NCI-H146 treated with DMSO at 0.1 percent for 48 hours (cell line): ENCODE data around the gene TRIM41.
"Not testable (repeated sequence)": the region's sequence is repeated elsewhere in the genome, so short reads cannot be mapped to it uniquely, and the experiment has no call there.

Experiments used
- DNase-seq: peaks from one replicate; lab custom pipeline; 2025; ENCODE audit not compliant: unreplicated experiment; lab: John Stamatoyannopoulos, UW

TRIM41 gene

GRCh38 chr5:181192337-181193046, 30.6 kb upstream of the TRIM41 start:
- no peak for DNase-seq

DNA sequence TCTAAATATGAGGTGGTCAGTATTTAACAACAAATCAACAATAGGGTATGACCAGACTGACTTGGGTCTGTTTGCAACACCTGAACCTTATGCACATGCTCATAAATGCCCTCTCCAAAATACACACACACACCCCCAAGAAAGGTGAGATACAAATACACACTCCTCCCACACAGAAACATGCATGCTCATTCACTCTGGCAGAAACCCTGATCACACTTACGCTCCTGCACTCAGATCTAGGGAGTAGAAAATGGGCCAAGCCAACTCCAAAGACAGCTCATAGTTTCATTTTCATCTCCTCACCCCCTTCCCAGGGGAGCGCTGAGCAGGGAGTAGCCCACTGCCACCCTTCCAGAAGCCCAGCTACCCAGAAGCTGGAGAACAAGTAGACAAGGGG, 29.4 kb upstream of the TRIM41 start:
- no peak for DNase-seq

DNA sequence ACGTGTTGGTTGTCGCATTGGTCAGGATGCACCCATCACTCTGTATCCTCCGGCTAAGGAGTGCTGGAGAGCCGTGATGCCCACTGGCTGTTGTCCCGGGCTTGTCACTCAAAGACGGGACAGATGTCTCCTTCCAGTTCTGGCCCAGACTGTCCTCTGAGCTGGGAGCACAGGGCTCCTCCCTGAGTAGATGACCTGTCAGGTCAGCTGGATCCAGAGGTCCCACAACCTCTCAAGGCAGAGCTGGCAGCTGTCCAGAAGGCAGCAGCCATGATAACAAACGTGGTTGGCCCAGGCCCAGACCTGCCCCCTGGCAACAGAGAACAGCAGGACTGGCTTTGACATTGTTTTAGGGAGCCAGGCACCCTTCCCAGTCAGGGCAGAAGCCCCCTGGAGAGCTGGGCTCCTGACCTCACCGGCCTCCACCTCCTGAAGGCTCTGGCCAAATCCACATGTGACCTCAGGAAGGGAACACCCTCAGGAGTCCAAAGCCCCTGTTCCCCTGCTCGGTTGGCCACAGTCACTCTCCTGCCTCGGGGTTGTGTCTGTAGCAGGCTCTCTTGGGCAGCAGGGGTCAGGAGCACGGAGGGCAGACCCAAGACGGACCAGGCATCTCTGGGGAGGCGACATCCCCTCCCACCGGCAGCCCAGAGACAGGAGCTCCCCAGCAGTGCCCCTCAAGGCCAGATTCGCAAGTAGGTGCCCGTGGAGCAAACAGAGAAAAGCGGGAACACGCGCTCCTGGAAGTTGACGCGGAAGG, 28.4 kb upstream of the TRIM41 start:
- no peak for DNase-seq

- no peak for DNase-seq
Measured at GRCh38 chr5:181195249-181195761, 27.8 kb upstream of the TRIM41 start.

- DNase-seq: no peak
Measured at GRCh38 chr5:181197326-181197951, 25.6 kb upstream of the TRIM41 start.

- DNase-seq: no peak
Measured at GRCh38 chr5:181198106-181198685, 24.9 kb upstream of the TRIM41 start.

DNA sequence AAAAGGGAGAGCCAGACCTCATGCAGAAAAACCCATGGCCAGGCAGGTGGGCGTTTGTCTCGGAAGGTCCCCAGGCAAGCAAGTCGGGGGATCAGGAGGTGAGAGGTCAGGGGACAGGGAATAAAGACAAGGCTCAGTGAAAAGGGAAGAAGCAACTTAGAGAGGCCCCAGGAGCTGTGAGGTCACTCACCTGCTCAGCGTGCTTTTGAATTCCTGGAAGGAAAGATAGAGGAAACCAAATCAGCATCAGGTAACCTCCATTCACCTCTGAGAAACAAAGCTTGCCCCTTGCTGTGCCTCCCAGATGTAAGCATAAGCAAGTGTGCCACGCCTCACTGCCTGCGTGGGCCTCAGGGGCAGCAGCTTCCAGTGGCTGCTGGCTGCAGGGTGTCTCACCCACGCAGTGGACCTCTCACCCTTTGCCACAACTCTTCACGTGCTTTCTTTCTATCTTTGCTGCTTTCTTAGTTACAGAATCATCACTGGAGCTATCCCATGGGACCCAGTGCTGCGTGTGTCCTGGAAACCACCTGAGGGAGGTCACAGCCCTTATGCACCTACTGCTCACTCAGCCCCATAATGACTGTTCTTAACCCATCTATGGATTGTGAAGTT, 24.1 kb upstream of the TRIM41 start:
- no peak for DNase-seq

GRCh38 chr5:181199881-181200638, 23.0 kb upstream of the TRIM41 start:
- no peak for DNase-seq

DNA sequence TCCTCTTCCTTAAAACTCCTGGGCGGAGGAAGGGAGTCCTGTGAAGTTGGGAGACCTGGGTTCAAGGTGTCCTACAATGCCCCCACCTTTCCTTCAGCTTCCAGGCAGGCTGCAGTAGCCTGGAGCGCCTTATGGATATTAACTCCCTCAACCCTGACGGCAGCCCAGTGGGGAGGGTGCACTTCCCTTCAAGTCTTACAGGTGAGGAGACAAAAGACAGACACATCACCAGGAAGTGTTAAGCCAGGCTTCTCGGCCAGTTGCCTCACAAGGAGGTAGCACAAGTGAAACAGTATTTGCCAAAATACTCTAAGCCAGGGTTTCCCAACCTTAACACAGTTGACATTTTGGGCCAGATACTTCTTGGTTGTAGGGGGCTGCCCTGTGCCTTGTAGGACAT, 22.3 kb upstream of the TRIM41 start:
- DNase-seq: no peak

DNA sequence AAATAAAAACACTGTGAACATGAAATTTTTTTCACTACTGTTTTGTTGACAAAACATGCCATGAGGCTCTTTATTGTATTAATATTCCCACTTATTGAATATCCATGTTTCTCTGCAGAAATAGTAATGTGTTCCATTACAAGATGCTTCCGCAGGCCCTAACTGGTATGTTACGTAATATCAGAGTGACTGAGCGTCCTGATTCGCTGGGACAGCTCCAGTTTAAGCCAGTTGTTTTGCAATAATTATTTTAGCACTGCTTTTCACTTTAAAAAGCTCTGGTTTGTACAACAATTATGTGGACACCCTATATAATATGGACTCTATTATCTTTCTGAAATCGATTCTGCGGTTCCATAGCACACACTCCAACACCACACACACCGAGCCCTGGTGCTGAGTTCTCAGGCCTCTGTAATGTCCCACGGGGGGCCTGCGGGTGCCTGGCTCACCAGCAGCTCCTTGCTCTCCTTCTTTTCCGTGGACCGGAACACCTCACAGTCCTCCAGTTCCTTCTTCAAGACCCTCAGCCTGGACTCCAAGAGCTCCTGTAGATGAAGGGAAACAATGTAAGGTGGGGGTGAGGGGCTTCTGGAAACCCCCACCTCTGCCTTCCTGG, 19.9 kb upstream of the TRIM41 start:
- DNase-seq: no peak

GRCh38 chr5:181203777-181204112, 19.3 kb upstream of the TRIM41 start:
- no peak for DNase-seq

DNA sequence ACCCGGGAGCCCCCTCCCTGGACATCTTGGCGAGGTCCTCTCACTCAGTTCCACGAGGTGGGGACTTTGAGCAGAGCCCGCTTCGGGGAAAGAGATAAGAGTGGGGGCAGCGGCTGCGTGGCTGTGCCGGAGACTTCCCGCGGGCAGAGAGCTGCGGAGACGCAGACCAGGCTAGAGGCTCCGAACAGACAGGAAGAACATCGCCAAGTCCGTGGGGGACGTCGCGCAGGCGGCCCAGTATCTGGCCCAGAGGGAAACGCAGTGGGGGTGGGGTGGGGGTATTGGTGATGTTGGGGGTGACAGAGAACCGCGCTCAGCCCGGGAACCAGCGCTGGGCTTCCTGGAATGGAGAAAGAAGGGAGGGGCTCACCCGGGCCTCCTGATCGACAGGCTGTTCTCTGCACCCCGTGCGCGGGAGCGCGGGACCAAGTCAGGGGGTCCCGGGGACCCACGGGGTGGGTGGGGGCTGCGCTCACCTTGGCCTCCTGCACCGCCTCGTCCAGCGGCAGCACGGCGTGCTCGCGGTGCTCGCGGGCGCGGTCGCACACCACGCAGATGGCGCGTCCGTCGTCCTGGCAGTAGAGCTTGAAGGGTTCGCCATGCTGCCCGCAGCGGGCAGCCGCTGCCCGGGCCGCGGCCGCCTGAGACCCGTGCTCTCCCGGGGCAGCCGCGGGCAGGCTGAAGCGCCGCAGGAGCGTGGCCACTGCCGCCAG, 18.8 kb upstream of the TRIM41 start:
- DNase-seq: no peak

DNA sequence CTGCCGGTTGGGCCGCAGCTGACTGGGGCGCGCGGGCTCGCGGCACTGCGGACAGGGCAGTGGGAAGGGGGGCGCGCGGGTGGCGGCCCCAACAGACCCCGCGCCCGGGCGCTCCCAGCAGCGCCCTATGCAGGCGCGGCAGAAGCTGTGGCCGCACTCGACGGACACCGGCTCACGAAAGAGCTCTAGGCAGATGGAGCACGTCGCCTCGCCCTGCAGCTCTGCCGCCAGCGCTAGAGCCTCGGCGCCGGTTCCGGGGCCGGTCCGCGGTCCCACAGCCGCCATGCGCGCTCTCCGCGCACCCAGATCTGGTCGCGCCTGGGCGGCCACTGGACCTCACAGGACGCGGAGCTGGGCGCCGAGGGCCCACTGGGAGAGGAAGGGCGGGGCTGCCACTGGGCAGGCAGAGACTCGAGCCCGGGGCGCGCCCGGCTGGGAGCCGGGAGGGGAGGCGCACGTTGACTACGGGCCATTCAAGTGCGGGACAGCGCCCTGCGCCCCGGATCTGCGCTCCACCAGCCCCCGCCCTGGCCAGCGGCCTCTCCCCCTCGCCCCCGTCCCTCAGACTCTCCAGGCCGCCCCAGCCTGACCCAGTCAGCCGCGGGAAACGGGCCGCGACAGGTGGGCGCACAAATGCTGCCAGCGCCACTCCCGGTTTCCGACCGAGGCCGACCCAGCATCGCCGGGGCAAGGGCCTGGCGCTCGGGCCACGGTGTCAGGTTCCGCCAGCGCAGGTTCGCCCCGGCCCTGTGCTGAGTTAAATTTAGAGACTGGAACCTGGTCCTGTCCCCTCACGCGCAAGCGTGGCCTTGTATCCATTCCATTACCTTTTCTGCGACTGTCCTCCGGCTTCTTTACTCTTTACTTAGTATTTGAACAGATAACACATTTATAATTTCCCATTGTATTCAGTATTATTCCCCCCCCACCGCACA, 18.0 kb upstream of the TRIM41 start, which contains the start of gene TRIM7:
TRIM7 (minus strand) TSS at position 371 of the 935 bp plus-strand sequence; CDS start at position 285, 86 bp downstream.
- no peak for DNase-seq

DNA sequence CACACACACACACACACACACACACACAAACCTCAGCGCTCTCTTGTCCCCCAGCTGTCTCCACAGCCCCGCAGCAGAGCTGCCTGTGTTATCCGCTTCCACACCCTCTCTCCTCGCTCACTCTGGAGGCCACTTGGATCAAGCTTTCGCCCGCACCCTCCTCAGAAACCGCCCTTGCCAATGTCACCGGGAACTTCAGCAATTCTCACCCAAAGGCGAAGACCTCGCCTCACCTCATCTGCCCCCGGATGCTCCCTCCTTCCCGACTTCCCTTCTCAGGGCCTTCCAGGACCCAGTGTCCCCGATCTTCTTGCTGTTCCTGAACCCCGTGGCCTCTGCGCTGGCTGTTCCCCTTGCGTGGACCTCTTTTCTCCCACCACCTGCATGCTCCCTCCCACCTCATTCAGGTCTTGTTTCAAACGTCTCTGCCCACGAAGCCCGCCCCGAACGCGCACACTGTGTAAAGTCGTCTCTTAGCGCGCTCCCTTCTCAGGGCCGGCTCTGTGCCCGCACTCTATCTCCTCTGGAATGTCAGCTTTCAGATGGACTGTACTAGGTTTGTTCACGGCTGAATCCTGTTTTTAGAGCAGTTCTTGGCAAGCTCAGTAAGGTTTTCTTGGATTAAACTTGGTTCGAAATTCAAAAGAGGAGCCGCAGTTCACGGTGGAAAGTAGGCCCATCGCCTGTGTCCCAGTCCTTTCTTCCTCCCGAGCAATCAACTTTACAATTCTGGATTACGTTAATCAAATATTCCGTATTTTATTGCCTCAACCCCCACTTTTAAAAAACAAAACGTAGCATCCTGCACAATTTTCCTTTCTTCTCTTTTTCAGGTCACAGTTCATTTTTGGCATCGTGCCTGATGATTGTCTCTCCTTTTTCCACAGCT, 17.1 kb upstream of the TRIM41 start:
- no peak for DNase-seq

DNA sequence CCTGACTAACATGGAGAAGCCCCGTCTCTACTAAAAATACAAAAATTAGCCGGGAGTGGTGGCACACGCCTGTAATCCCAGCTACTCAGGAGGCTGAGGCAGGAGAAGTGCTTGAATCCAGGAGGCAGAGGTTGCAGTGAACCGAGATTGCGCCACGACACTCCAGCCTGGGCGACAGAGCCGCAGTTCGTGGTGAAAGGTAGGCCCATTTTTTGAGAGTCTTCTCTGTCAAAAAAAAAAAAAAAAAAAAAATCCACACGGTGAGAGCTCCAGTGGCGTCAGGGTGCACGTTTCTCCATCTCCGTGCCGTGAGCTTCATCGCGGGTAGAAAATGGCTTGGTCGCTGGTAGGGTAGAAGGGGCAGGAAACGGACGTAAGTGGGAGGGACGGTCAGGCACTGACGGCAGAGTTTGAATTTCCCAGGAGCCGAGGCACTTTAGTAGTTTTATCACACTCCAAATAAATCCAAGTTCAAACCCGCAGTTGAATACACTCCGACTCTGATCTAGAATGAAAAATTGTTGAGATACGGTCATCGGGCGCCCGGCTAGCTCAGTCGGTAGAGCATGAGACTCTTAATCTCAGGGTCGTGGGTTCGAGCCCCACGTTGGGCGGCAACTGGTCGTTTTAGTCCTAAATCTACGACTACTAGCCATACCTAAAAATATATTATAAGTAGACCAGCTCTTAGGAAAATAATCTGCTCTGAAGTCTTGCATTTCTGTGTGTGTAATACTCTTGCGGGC, 15.7 kb upstream of the TRIM41 start:
- DNase-seq: no peak

- no peak for DNase-seq
Measured at GRCh38 chr5:181207960-181208253, 15.2 kb upstream of the TRIM41 start.

GRCh38 chr5:181209006-181209405, 14.1 kb upstream of the TRIM41 start:
- not testable (repeated sequence) for DNase-seq
